ENCODE results near the gene TAF5L. TPM values are rescaled to one million over a fixed set of nuclear protein-coding genes. Genes with fewer than 3 reads are reported as not detected.

TAF5L gene
- polyA plus RNA-seq, 1 donor from 2014 or later: 7.6 TPM

- H3K9me3 Mint-ChIP-seq: no peaks in the 10 kb centered on the region
- no peak overlapping the region for H3K4me3 Mint-ChIP-seq
- no peaks in the 10 kb centered on the region for H3K36me3 Mint-ChIP-seq
- H3K4me1 Mint-ChIP-seq: no peaks in the 10 kb centered on the region
- H3K27me3 Mint-ChIP-seq: no peaks in the 10 kb centered on the region
- no peak overlapping the region for H3K27ac Mint-ChIP-seq
Observed at GRCh38 chr1:229651546-229651945, 25.6 kb upstream of the TAF5L start.

GRCh38 chr1:229650045-229650444 is 24.1 kb upstream of the TAF5L start:
- no peaks in the 10 kb centered on the region for H3K27me3 Mint-ChIP-seq
- no peaks in the 10 kb centered on the region for H3K9me3 Mint-ChIP-seq
- no peak overlapping the region for H3K4me3 Mint-ChIP-seq
- no peaks in the 10 kb centered on the region for H3K36me3 Mint-ChIP-seq
- no peak overlapping the region for H3K27ac Mint-ChIP-seq
- no peaks in the 10 kb centered on the region for H3K4me1 Mint-ChIP-seq

GRCh38 chr1:229648406-229648805 is 22.5 kb upstream of the TAF5L start:
- H3K36me3 Mint-ChIP-seq: no peaks in the 10 kb centered on the region
- H3K4me3 Mint-ChIP-seq: no peak overlapping the region
- no peaks in the 10 kb centered on the region for H3K27me3 Mint-ChIP-seq
- peaks cover 8 to 11% (median 9%) of the 10 kb centered on the region in 3 donors for H3K4me1 Mint-ChIP-seq
- no peak overlapping the region for H3K27ac Mint-ChIP-seq
- no peaks in the 10 kb centered on the region for H3K9me3 Mint-ChIP-seq

GRCh38 chr1:229645324-229645993 is 19.5 kb upstream of the TAF5L start:
- Mint-ChIP-seq H3K9me3 (no peaks in the 10 kb centered on the region), H3K4me3 (no peak overlapping the region), H3K27ac (no peak overlapping the region), H3K4me1 (peaks cover 11 to 19% (median 13%) of the 10 kb centered on the region in 3 donors), H3K27me3 (no peaks in the 10 kb centered on the region), H3K36me3 (no peaks in the 10 kb centered on the region)

GRCh38 chr1:229643996-229644745 is 18.2 kb upstream of the TAF5L start:
- H3K4me3 Mint-ChIP-seq: peak overlapping the region in 2 of 4 donors; percentile 30 to 44
- no peaks in the 10 kb centered on the region for H3K27me3 Mint-ChIP-seq
- peak overlapping the region in 1 of 3 donors; percentile 87 for H3K27ac Mint-ChIP-seq
- H3K9me3 Mint-ChIP-seq: no peaks in the 10 kb centered on the region
- peaks cover 11 to 19% (median 13%) of the 10 kb centered on the region in 3 donors for H3K4me1 Mint-ChIP-seq
- no peaks in the 10 kb centered on the region for H3K36me3 Mint-ChIP-seq

GRCh38 chr1:229642970-229643369 is 17.0 kb upstream of the TAF5L start:
- no peaks in the 10 kb centered on the region for H3K36me3 Mint-ChIP-seq

GRCh38 chr1:229642376-229642775 is 16.5 kb upstream of the TAF5L start:
- Mint-ChIP-seq H3K9me3 (no peaks in the 10 kb centered on the region), H3K4me1 (peaks cover 11 to 19% (median 13%) of the 10 kb centered on the region in 3 donors), H3K27me3 (no peaks in the 10 kb centered on the region), H3K36me3 (peaks cover 2% of the 10 kb centered on the region), H3K27ac (no peak overlapping the region), H3K4me3 (peak overlapping the region in 2 of 4 donors; percentile 28 to 49)

More at GRCh38 chr1:229642970-229643369, 17.0 kb upstream of the TAF5L start:
- Mint-ChIP-seq H3K4me1 (peaks cover 11 to 19% (median 13%) of the 10 kb centered on the region in 3 donors), H3K9me3 (no peaks in the 10 kb centered on the region), H3K4me3 (no peak overlapping the region), H3K27ac (no peak overlapping the region), H3K27me3 (no peaks in the 10 kb centered on the region)

- Mint-ChIP-seq H3K9me3 (no peaks in the 10 kb centered on the region), H3K36me3 (peaks cover 5% of the 10 kb centered on the region), H3K27ac (no peak overlapping the region), H3K4me1 (peaks cover 11 to 19% (median 13%) of the 10 kb centered on the region in 3 donors), H3K4me3 (no peak overlapping the region), H3K27me3 (no peaks in the 10 kb centered on the region)
Observed at GRCh38 chr1:229641306-229641705, 15.4 kb upstream of the TAF5L start.

- H3K36me3 Mint-ChIP-seq: peaks cover 8% of the 10 kb centered on the region
- H3K9me3 Mint-ChIP-seq: no peaks in the 10 kb centered on the region
- H3K4me3 Mint-ChIP-seq: no peak overlapping the region
- no peaks in the 10 kb centered on the region for H3K27me3 Mint-ChIP-seq
- peaks cover 11 to 19% (median 13%) of the 10 kb centered on the region in 3 donors for H3K4me1 Mint-ChIP-seq
- no peak overlapping the region for H3K27ac Mint-ChIP-seq
Observed at GRCh38 chr1:229640455-229640854, 14.5 kb upstream of the TAF5L start.

GRCh38 chr1:229637746-229638145 is 11.8 kb upstream of the TAF5L start:
- no peak overlapping the region for H3K4me3 Mint-ChIP-seq
- no peaks in the 10 kb centered on the region for H3K9me3 Mint-ChIP-seq
- H3K36me3 Mint-ChIP-seq: peaks cover 8% of the 10 kb centered on the region
- peak overlapping the region in 1 of 3 donors; percentile 91 for H3K27ac Mint-ChIP-seq
- H3K4me1 Mint-ChIP-seq: peaks cover 1 to 7% (median 2%) of the 10 kb centered on the region in 3 donors
- H3K27me3 Mint-ChIP-seq: no peaks in the 10 kb centered on the region

GRCh38 chr1:229636042-229636441 is 10.1 kb upstream of the TAF5L start:
- H3K27ac Mint-ChIP-seq: no peak overlapping the region
- peaks cover 0 to 13% (median 4%) of the 10 kb centered on the region in 3 donors for H3K4me1 Mint-ChIP-seq
- peak overlapping the region in 1 of 4 donors; percentile 39 for H3K4me3 Mint-ChIP-seq
- H3K27me3 Mint-ChIP-seq: no peaks in the 10 kb centered on the region
- no peaks in the 10 kb centered on the region for H3K9me3 Mint-ChIP-seq
- peaks cover 8% of the 10 kb centered on the region for H3K36me3 Mint-ChIP-seq

GRCh38 chr1:229631966-229632365 is 6.0 kb upstream of the TAF5L start:
- no peaks in the 10 kb centered on the region for H3K9me3 Mint-ChIP-seq
- no peak overlapping the region for H3K4me3 Mint-ChIP-seq
- peaks cover 7% of the 10 kb centered on the region for H3K36me3 Mint-ChIP-seq
- H3K4me1 Mint-ChIP-seq: peaks cover 7 to 25% (median 9%) of the 10 kb centered on the region in 3 donors
- no peaks in the 10 kb centered on the region for H3K27me3 Mint-ChIP-seq
- H3K27ac Mint-ChIP-seq: no peak overlapping the region

GRCh38 chr1:229631148-229631547 is 5.2 kb upstream of the TAF5L start:
- H3K27me3 Mint-ChIP-seq: no peaks in the 10 kb centered on the region

GRCh38 chr1:229629261-229629660 is 3.3 kb upstream of the TAF5L start:
- Mint-ChIP-seq H3K27ac (no peak overlapping the region), H3K4me1 (peaks cover 13 to 38% (median 21%) of the 10 kb centered on the region in 3 donors), H3K27me3 (no peaks in the 10 kb centered on the region), H3K36me3 (peaks cover 4% of the 10 kb centered on the region), H3K4me3 (peak overlapping the region in 1 of 4 donors; percentile 14), H3K9me3 (no peaks in the 10 kb centered on the region)

More at GRCh38 chr1:229631148-229631547, 5.2 kb upstream of the TAF5L start:
- Mint-ChIP-seq H3K27ac (no peak overlapping the region), H3K4me1 (peaks cover 9 to 32% (median 12%) of the 10 kb centered on the region in 3 donors), H3K9me3 (no peaks in the 10 kb centered on the region), H3K4me3 (peak overlapping the region in 1 of 4 donors; percentile 29), H3K36me3 (peaks cover 7% of the 10 kb centered on the region)

- Mint-ChIP-seq H3K4me3 (peak overlapping the region; percentile 92 to 99 (median 98)), H3K9me3 (no peaks in the 10 kb centered on the region), H3K4me1 (peaks cover 13 to 44% (median 37%) of the 10 kb centered on the region in 3 donors), H3K27me3 (no peaks in the 10 kb centered on the region), H3K36me3 (peaks cover 4% of the 10 kb centered on the region), H3K27ac (peak overlapping the region; percentile 79 to 96 (median 93))
Observed at GRCh38 chr1:229627003-229627402, 1.1 kb upstream of the TAF5L start.
